Ectodermal cell (in vitro differentiated cells): ENCODE measurements around the gene CCL27.

Experiments
- H3K27ac ChIP-seq: 2 replicates; pipeline ENCODE4 v1.7.0; 2013; ENCODE audit warnings: mild to moderate bottlenecking, low read depth, low read length; ENCODE audit not compliant: insufficient read depth, poor library complexity, severe bottlenecking
- H3K27me3 ChIP-seq: 2 replicates; pipeline ENCODE4 v1.7.0; 2013; ENCODE audit warnings: mild to moderate bottlenecking, low read length; ENCODE audit not compliant: insufficient read depth, control insufficient read depth, poor library complexity, severe bottlenecking
- H3K36me3 ChIP-seq: one replicate; pipeline ENCODE4 v1.7.0; 2013; ENCODE audit warnings: low read length; ENCODE audit not compliant: control insufficient read depth, insufficient read depth
- H3K4me1 ChIP-seq: one replicate; pipeline ENCODE4 v1.7.0; 2013; ENCODE audit warnings: low read length; ENCODE audit not compliant: control insufficient read depth, insufficient read depth
- H3K4me3 ChIP-seq: 2 replicates; pipeline ENCODE4 v1.7.0; 2013; ENCODE audit warnings: low read depth, low read length, control low read depth; ENCODE audit not compliant: insufficient read depth
- H3K9me3 ChIP-seq: 2 replicates; pipeline ENCODE4 v1.7.0; 2013; ENCODE audit warnings: mild to moderate bottlenecking, low read length, moderate library complexity; ENCODE audit not compliant: control insufficient read depth
- WGBS, 2 experiments: methylation state at CpG; one replicate each; pipeline ENCODE4 v1.1.7; 2013; ENCODE audit warnings: missing lambda C conversion rate in 2 of 2; 5-methylcytosine and 5-hydroxymethylcytosine counted together

CCL27 gene

DNA sequence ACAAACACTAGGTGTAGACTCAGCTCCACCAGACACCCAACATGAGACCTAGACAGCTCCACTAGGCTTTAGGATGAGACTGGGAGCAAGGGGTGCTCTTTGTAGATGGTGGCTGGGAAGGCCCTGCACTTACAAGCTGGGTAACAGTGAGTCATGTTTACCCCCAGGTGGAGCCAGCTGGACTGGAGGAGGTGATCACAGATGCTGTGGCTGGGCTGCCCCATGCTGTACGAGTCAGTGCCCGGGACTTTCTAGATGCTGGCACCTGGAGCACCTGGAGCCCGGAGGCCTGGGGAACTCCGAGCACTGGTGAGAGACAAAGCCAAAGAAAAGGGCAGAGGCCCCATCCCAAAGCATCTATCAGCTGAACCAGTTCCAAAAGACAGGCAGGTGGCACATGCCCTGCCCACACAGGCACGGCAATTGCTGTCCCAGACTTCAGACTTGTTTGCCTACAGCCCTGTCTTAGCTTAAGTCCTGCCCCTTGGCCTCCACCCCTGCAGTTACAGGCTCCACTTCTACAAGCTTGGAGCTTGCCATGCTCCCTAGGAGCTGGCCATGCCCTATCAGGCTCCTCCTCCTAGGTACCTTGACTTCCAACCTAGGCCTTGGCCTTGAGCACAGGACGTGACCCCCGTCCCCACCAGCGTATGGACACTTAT is 2.7 kb downstream of the CCL27 start:
- WGBS, 2 experiments = 94 to 95% methylated on average over 8 of the region's 8 CpGs
- Histone ChIP-seq H3K27me3 (no peaks in the 10 kb centered on the region), H3K4me3 (no peak overlapping the region), H3K9me3 (no peaks in the 10 kb centered on the region), H3K4me1 (peaks cover under 1% of the 10 kb centered on the region), H3K27ac (no peak overlapping the region), H3K36me3 (no peaks in the 10 kb centered on the region)

DNA sequence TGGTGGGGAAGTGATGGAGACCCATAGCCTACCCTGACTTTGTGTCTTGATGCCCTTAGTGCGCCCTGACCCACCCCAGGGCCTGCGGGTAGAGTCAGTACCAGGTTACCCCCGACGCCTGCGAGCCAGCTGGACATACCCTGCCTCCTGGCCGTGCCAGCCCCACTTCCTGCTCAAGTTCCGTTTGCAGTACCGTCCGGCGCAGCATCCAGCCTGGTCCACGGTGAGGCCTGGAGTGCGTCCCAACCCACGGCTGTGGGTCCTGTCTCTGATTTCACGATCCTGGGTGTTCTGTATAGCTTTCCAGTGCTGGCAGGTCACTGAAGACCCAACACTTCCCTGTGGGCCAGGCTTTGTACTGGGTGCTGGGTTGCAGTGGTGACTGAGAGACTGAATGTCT is 4.0 kb downstream of the CCL27 start:
- Histone ChIP-seq H3K27me3 (no peaks in the 10 kb centered on the region), H3K4me3 (no peak overlapping the region), H3K9me3 (no peaks in the 10 kb centered on the region), H3K36me3 (no peaks in the 10 kb centered on the region), H3K27ac (no peak overlapping the region), H3K4me1 (peaks cover 14% of the 10 kb centered on the region)
- WGBS, 2 experiments = 94 to 95% methylated on average over 14 of the region's 14 CpGs

DNA sequence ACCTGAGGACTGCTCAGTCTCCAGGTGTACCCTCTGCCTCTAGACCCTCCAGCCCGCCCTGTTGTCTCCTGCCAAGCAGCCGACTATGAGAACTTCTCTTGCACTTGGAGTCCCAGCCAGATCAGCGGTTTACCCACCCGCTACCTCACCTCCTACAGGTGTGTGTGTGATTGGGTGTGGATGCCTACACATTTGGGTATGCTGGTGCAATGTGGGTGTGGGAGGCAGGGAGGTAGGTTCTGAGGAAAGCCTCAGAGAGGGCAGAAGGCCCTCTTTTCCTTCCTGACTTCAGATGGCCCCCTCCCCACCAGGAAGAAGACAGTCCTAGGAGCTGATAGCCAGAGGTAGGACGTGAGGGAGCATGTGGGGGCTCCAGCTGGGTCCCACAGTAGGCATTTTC is 5.5 kb downstream of the CCL27 start:
- no peak overlapping the region for H3K27ac ChIP-seq
- H3K27me3 ChIP-seq = no peaks in the 10 kb centered on the region
- 91 to 92% methylated on average over 5 of the region's 5 CpGs for WGBS, 2 experiments
- H3K4me3 ChIP-seq = no peak overlapping the region
- H3K4me1 ChIP-seq = peaks cover 28% of the 10 kb centered on the region
- H3K36me3 ChIP-seq = no peaks in the 10 kb centered on the region
- H3K9me3 ChIP-seq = no peaks in the 10 kb centered on the region

DNA sequence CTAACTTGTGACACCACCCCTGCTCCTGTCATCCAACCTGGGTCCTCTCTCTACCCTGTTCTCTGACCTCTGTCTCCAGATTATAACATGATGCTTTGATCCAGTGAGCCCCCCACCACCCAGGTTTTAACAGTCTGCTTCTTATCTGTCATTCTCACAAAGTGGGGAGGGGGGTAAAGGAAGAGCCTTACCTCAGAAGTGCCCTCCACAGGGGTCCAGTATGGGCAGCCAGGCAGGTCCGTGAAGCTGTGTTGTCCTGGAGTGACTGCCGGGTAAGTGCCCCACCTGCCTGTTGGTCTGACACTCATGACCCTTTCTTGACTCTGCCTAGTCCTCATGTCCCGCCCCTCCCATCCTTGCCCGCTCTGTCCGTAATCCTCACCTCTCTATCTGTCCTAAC is 7.1 kb downstream of the CCL27 start:
- WGBS, 2 experiments = 70 to 71% methylated on average over 5 of the region's 5 CpGs
- H3K4me1 ChIP-seq = peaks cover 36% of the 10 kb centered on the region
- no peak overlapping the region for H3K4me3 ChIP-seq
- H3K27ac ChIP-seq = no peak overlapping the region
- no peaks in the 10 kb centered on the region for H3K36me3 ChIP-seq
- no peaks in the 10 kb centered on the region for H3K27me3 ChIP-seq
- no peaks in the 10 kb centered on the region for H3K9me3 ChIP-seq

DNA sequence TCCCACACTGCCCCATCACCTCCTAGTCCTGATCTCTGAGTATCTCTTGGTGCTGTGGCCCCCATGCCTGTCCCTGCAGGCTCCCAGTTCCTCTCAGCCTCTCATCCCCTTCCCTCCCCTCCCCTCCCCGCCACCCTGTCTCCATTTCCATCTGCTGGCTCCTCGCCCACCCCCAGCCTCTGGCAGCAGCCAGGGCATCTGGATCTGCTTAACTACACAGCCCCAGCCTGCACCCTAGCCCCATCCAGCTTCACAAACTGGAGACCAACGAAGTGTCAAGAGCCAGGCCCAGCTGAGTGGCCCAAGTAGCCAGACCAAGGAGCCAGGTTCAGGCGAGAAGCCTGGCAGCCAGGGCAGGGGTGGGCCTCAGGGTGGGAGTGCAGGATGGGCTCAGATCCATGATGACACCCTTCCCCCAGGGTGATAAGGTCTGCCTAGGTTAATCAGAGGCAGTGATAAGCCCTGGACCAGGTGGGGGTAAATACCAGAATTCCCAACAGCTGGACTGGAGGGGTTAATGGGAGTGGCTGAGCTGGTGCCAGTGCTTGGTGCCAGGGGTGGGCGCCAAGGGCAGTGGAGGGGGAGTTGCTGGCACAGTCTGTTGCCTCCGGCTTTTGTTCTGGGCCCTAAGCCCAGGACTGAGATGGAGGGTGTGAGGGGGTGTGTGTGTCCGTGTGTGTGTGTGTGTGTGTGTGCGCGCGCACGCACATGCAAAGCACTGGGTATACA is 8.0 kb downstream of the CCL27 start:
- Histone ChIP-seq H3K9me3 (no peaks in the 10 kb centered on the region), H3K4me3 (no peak overlapping the region), H3K36me3 (no peaks in the 10 kb centered on the region), H3K27ac (peak overlapping the region; percentile 42), H3K4me1 (peaks cover 36% of the 10 kb centered on the region), H3K27me3 (no peaks in the 10 kb centered on the region)
- 84 to 85% methylated on average over 10 to 11 of the region's 11 CpGs for WGBS, 2 experiments

DNA sequence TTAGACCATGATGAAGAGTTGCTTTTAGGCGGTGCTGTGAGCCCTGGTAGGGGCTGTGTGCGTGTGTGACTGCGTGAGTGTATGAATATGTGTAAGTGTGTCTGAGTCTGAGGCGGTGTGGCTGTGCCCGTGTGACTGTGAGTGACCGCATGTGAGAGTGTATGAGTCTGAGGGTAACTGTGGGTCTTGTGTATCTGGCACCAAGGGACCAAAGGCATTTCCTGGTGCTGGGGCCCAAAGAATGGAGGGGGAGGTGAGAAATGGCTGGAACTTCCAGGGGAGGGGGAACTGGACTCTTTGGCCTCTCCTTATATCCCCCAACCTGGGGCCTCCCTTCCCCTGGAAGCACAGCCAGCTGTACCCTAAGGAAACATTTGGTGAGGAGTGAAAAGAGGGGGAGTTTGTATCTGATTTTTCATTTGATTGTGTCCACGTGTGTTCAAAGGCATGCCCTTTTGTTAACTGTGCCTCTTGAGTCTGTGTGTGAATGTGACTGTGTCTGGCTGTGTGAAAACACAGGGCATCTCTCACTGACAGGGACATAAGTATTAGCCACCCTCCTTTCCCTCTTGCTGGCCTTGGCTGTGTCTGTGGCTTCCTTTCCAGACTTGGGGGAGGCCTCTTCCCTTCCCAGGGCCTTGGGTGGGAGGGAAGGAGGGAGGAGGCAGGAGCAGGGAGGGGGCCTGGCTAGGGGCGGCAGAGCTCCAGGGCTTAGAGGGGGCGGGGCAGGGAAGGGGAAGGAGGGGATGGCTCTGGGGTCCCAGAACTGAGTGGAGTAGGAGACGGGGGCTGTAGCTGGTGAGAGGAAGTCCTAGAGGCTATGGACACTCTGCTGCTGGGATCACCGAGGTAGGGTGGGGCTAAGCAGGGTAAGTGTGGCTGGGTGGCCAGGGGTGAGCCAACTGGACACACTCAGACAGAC is 9.0 kb downstream of the CCL27 start:
- peak overlapping the region; percentile 42 for H3K27ac ChIP-seq
- H3K27me3 ChIP-seq = no peaks in the 10 kb centered on the region
- H3K9me3 ChIP-seq = no peaks in the 10 kb centered on the region
- H3K4me3 ChIP-seq = no peak overlapping the region
- H3K36me3 ChIP-seq = peaks cover 7% of the 10 kb centered on the region
- H3K4me1 ChIP-seq = peaks cover 36% of the 10 kb centered on the region
- WGBS, 2 experiments = 68 to 71% methylated on average over 11 of the region's 11 CpGs

DNA sequence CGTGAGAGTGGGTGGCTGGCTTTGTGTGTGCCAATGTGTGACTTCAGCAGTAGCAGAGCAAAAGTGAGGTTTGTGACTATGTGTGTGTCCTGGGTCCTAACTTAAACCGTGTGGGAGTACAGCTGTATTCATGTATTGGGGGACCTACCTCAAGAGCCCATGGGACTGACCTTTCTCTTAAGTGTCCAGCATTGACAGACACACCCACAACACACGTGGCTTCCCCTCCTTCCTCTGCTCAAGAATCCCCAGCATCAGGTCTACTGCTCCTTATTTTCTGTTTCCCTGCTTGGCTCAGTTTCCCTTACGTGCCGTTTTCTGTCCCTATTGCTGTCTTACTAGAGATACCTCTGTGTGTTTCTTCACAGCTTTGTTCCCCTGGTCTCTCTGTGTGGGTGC is 9.9 kb downstream of the CCL27 start:
- Histone ChIP-seq H3K27ac (no peak overlapping the region), H3K4me3 (no peak overlapping the region), H3K27me3 (no peaks in the 10 kb centered on the region), H3K36me3 (peaks cover 7% of the 10 kb centered on the region), H3K4me1 (peaks cover 41% of the 10 kb centered on the region), H3K9me3 (no peaks in the 10 kb centered on the region)
- 76 to 77% methylated on average over 5 of the region's 5 CpGs for WGBS, 2 experiments

DNA sequence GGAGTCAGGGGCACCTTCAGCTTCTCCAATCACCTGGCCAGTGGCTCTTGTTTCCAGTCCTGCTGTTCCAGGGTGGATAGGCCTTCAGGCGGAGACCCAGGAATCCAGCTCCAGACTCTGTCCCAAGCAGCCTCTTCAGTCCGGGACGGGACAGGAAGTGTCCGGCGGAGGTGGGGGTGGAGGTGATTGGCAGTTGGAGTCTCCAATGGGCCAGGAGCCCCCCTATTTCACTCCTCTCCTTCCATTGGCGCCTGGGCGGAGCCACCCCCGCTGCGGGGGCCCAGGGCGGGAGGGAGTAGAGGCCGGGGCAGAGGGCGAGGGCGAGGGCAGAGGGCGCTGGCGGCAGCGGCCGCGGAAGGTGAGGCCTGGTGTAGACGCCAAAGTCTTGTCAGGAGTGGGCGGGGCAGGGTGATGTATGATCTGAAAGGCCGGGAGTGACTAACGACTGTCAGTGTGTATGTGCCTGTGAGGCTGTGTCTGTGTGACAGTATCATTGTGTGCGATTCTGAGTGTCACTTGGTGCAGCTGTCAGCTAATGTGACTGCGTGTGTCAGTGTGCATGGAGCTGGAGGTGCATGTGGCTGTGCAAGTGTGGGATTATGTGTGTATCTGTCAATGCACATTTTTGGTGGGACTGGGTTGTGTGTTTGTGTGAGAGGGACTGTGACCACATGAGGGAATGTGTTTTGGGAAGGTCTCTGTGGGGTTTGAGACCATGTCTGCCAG is 10.4 kb downstream of the CCL27 start, which contains the start of gene IL11RA:
TSS of gene IL11RA (plus strand) at position 310 of the 726 bp plus-strand sequence. CDS start 3,033 bp downstream, outside the sequence.
- peak within 1 kb of the TSS; percentile 30 for H3K4me3 ChIP-seq
- no peak within 1 kb of the TSS for H3K27ac ChIP-seq
- no peaks in the 10 kb centered on the region for H3K27me3 ChIP-seq
- WGBS, 2 experiments = 5 to 6% methylated on average over 23 to 24 of the region's 24 CpGs
- H3K9me3 ChIP-seq = no peaks in the 10 kb centered on the region
- H3K4me1 ChIP-seq = peaks cover 46% of the 10 kb centered on the region
- H3K36me3 ChIP-seq = peaks cover 7% of the 10 kb centered on the region

DNA sequence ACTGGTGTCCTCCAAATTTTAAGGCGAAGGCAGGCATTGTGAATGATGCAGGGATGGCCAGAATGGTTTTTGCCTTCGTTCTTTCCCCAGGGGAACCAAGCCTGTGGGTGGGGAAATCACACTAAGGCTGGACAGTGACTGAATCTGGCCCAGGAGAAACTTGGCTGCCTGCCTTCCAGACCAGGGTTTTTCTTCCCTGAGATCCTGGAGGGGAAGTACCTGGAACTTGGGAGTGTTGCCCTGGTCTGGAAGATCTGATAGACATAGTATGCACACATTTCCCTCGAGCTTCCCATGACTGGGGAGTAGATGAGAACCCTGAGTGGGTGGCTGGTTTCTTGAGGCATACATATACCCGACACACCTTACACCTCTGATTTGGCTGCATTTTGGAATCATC is 11.1 kb downstream of the CCL27 start:
- peak overlapping the region; percentile 30 for H3K4me3 ChIP-seq
- H3K27me3 ChIP-seq = no peaks in the 10 kb centered on the region
- 87 to 89% methylated on average over 4 of the region's 4 CpGs for WGBS, 2 experiments
- no peak overlapping the region for H3K27ac ChIP-seq
- H3K36me3 ChIP-seq = peaks cover 7% of the 10 kb centered on the region
- H3K9me3 ChIP-seq = no peaks in the 10 kb centered on the region
- H3K4me1 ChIP-seq = peaks cover 47% of the 10 kb centered on the region
